ENCODE results near the gene DCST2. TPM values are rescaled to one million over a fixed set of nuclear protein-coding genes. Genes with fewer than 3 reads are reported as not detected.

DCST2 gene
- total and polyA plus RNA-seq, 2 donors (not counting 3 experiments of a cell fraction or from before 2014, with no cell fraction given): 0.29 to 0.51 TPM

DNA sequence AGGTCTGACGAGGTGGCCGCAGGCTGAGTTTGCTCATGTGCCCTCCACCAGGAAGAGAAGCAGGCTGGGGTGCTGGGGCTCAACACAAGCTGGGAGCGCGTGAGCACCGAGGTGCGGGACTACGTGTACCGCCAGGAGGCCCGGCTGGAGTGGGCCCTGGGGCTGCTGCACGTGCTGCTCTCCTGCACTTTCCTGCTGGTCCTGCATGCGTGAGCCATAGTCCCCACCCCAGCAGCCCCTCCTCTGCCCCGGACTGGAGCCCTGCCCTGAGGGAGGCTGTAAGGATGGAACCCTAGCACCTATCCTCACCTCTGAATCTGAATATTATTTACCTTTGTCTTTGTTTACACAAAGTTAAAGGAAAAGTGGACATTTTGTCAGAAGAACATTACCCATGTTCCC is 9.7 kb upstream of the DCST2 start:
- no peak overlapping the region for H3K4me3 ChIP-seq (replicated peaks in 1 of 3; ENCODE audit: insufficient read depth in 1 of 3, low read depth in 1 of 3, low read length in 3 of 3)
- BruUV-seq (replicated peaks): no TSS peak
- H3K9me1 ChIP-seq (replicated peaks; ENCODE audit: control insufficient read depth, extremely low read depth, insufficient read depth, low read length): no peaks in the 10 kb centered on the region
- H3K27me3 ChIP-seq (ENCODE audit: control insufficient read depth in 2 of 2, insufficient read depth in 2 of 2, low read length in 2 of 2): peaks cover 0 to 2% of the 10 kb centered on the region in 2 experiments
- TF ChIP-seq MYC (IDR thresholded peaks at IDR 0.05; ENCODE audit: low read depth, low read length) (no peak), POLR2A (IDR thresholded peaks at IDR 0.05; ENCODE audit: low read depth, low read length) (no peak), FOS (IDR thresholded peaks at IDR 0.05; ENCODE audit: borderline replicate concordance, insufficient read depth, low read length) (no peak), POLR2AphosphoS5 (IDR thresholded peaks at IDR 0.05; ENCODE audit: insufficient read depth, low read depth, low read length) (no peak)
- H3K27ac ChIP-seq (ENCODE audit: insufficient read depth, low read depth, low read length): no peak overlapping the region
- DNase-seq (ENCODE audit: low read depth, low spot score) (no peak), FAIRE-seq (no peak)
- H3K9me3 ChIP-seq (replicated peaks; ENCODE audit: control insufficient read depth, insufficient read depth, low read length): no peaks in the 10 kb centered on the region
- ChIA-PET CTCF (interaction anchor here (0.7 to 4.5 kb wide), 13 partner anchors 8 to 435 kb away, joined by 4 to 67 read pairs (median 13); partner anchors contain the start of genes ADAM15, DCST1, DCST2 and EFNA4), POLR2A (no interaction called here)
- no peak overlapping the region for H2AFZ ChIP-seq (ENCODE audit: low read depth, low read length)
- no peaks in the 10 kb centered on the region for H3K79me2 ChIP-seq (ENCODE audit: control insufficient read depth, insufficient read depth, low read length)
- intact Hi-C loops (cut with micrococcal nuclease): no loop called here
- no peaks in the 10 kb centered on the region for H4K20me1 ChIP-seq (replicated peaks; ENCODE audit: control insufficient read depth, extremely low read depth, insufficient read depth, low read length)
- H3K36me3 ChIP-seq (ENCODE audit: control insufficient read depth in 2 of 2, extremely low read depth in 1 of 2, insufficient read depth in 2 of 2, low read length in 2 of 2): no peaks in the 10 kb centered on the region
- H3K4me1 ChIP-seq (ENCODE audit: control insufficient read depth, extremely low read depth, insufficient read depth, low read length): peaks cover 16% of the 10 kb centered on the region
- dilution Hi-C loops (cut with MboI; ENCODE audit: extremely low pct_ligation_motif_present, low sequenced_read_pairs): no loop called here
- no peak overlapping the region for H3K4me2 ChIP-seq (ENCODE audit: insufficient read depth, low read length)
- no peak overlapping the region for H3K9ac ChIP-seq (replicated peaks; ENCODE audit: extremely low read depth, insufficient read depth, low read length)

DNA sequence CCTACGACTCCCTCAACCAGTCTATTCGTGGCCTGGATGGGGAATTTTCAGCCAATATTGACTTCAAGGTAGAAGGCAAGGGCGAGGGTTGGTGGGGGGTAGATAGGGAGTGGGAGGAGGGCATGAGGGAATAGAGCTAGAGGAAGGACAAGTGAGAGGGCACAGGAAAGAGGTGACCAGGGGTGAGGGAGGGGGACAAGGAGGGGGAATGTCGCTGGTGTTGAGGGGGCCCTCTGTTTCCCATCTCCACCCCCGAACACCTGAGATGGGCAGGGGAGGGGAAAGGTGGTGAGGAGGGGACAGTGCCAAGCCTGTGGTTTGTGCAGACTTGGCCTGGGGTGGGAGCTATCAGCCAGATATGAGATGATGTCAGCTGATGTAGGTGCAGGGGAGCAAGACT is 9.2 kb upstream of the DCST2 start:
- no peak overlapping the region for H3K27ac ChIP-seq (ENCODE audit: insufficient read depth, low read depth, low read length)
- H3K9ac ChIP-seq (replicated peaks; ENCODE audit: extremely low read depth, insufficient read depth, low read length): no peak overlapping the region
- no peaks in the 10 kb centered on the region for H4K20me1 ChIP-seq (replicated peaks; ENCODE audit: control insufficient read depth, extremely low read depth, insufficient read depth, low read length)
- dilution Hi-C loops (cut with MboI; ENCODE audit: extremely low pct_ligation_motif_present, low sequenced_read_pairs): no loop called here
- intact Hi-C loops (cut with micrococcal nuclease): no loop called here
- H3K9me3 ChIP-seq (replicated peaks; ENCODE audit: control insufficient read depth, insufficient read depth, low read length): no peaks in the 10 kb centered on the region
- no peak overlapping the region for H3K4me2 ChIP-seq (ENCODE audit: insufficient read depth, low read length)
- CTCF ChIA-PET: interaction anchor here (1.6 to 4.5 kb wide), 4 partner anchors 8 to 43 kb away, joined by 5 to 67 read pairs (median 40); partner anchors contain the start of gene ADAM15
- DNase-seq (ENCODE audit: low read depth, low spot score) (no peak), FAIRE-seq (no peak)
- H2AFZ ChIP-seq (ENCODE audit: low read depth, low read length): no peak overlapping the region
- no peaks in the 10 kb centered on the region for H3K36me3 ChIP-seq (ENCODE audit: control insufficient read depth in 2 of 2, extremely low read depth in 1 of 2, insufficient read depth in 2 of 2, low read length in 2 of 2)
- H3K79me2 ChIP-seq (ENCODE audit: control insufficient read depth, insufficient read depth, low read length): no peaks in the 10 kb centered on the region
- peaks cover 16% of the 10 kb centered on the region for H3K4me1 ChIP-seq (ENCODE audit: control insufficient read depth, extremely low read depth, insufficient read depth, low read length)
- H3K9me1 ChIP-seq (replicated peaks; ENCODE audit: control insufficient read depth, extremely low read depth, insufficient read depth, low read length): no peaks in the 10 kb centered on the region
- H3K27me3 ChIP-seq (ENCODE audit: control insufficient read depth in 2 of 2, insufficient read depth in 2 of 2, low read length in 2 of 2): peaks cover 0 to 5% of the 10 kb centered on the region in 2 experiments
- TF ChIP-seq POLR2AphosphoS5 (IDR thresholded peaks at IDR 0.05; ENCODE audit: insufficient read depth, low read depth, low read length) (no peak), EZH2 (IDR thresholded peaks at IDR 0.05; ENCODE audit: borderline replicate concordance, low read depth, low read length, severe bottlenecking) (no peak), MYC (IDR thresholded peaks at IDR 0.05; ENCODE audit: low read depth, low read length) (no peak), FOS (IDR thresholded peaks at IDR 0.05; ENCODE audit: borderline replicate concordance, insufficient read depth, low read length) (no peak), POLR2A (IDR thresholded peaks at IDR 0.05; ENCODE audit: low read depth, low read length) (no peak), GATA2 (IDR thresholded peaks at IDR 0.05; ENCODE audit: insufficient read depth, insufficient read length, low read depth, low read length) (no peak), JUN (IDR thresholded peaks at IDR 0.05; ENCODE audit: borderline replicate concordance, insufficient read depth, insufficient read length, low read depth) (no peak)
- TF ChIP-seq, protein P1, sequence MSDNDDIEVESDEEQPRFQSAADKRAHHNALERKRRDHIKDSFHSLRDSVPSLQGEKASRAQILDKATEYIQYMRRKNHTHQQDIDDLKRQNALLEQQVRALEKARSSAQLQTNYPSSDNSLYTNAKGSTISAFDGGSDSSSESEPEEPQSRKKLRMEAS (IDR thresholded peaks at IDR 0.05; ENCODE audit: insufficient read depth, insufficient read length): no peak
- TF ChIP-seq, protein P2, sequence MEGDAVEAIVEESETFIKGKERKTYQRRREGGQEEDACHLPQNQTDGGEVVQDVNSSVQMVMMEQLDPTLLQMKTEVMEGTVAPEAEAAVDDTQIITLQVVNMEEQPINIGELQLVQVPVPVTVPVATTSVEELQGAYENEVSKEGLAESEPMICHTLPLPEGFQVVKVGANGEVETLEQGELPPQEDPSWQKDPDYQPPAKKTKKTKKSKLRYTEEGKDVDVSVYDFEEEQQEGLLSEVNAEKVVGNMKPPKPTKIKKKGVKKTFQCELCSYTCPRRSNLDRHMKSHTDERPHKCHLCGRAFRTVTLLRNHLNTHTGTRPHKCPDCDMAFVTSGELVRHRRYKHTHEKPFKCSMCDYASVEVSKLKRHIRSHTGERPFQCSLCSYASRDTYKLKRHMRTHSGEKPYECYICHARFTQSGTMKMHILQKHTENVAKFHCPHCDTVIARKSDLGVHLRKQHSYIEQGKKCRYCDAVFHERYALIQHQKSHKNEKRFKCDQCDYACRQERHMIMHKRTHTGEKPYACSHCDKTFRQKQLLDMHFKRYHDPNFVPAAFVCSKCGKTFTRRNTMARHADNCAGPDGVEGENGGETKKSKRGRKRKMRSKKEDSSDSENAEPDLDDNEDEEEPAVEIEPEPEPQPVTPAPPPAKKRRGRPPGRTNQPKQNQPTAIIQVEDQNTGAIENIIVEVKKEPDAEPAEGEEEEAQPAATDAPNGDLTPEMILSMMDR (IDR thresholded peaks at IDR 0.05; ENCODE audit: extremely low read depth in 1 of 2, insufficient read depth in 1 of 2, low read depth in 1 of 2, low read length in 2 of 2): no peak
- BruUV-seq (replicated peaks): no TSS peak
- no peak overlapping the region for H3K4me3 ChIP-seq (replicated peaks in 1 of 3; ENCODE audit: insufficient read depth in 1 of 3, low read depth in 1 of 3, low read length in 3 of 3)
- POLR2A ChIA-PET: interaction anchor here (0.6 kb wide), 1 partner anchor 18 kb away, joined by 3 read pairs; no protein-coding TSS in a partner anchor

Measured in endothelial cell of umbilical vein (primary cell).